Measurements from ENCODE around the gene GHRL.

DNA sequence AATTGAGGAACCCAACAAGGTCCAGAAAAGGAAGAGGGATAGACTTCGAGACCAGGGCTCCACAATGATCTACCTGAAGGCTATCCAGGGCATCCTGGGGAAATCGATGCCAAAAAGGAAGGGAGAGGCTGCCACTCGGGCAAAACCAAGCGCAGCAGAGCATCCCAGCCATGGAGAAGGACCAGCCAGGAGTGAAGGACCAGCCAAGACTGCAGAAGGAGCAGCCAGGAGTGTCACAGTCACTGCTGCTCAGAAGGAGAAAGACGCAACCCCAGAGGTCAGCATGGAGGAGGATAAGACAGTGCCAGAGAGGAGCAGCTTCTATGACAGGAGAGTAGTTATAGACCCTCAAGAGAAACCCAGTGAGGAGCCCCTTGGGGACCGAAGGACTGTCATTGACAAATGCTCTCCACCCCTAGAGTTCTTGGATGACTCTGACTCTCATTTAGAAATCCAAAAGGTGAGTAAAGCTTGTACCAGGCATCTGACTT lies 32.5 kb downstream of the GHRL start:
- TF ChIP-seq EZH2phosphoT487 (IDR thresholded peaks at IDR 0.05; ENCODE audit: low read depth) (no peak), CTCF (IDR thresholded peaks at IDR 0.05; ENCODE audit: low read depth, low read length) (no peak)
